ENCODE data around the gene GSTA2.
"Not testable (repeated sequence)": the region's sequence is repeated elsewhere in the genome, so short reads cannot be mapped to it uniquely, and the experiment has no call there.

The GSTA2 gene

DNA sequence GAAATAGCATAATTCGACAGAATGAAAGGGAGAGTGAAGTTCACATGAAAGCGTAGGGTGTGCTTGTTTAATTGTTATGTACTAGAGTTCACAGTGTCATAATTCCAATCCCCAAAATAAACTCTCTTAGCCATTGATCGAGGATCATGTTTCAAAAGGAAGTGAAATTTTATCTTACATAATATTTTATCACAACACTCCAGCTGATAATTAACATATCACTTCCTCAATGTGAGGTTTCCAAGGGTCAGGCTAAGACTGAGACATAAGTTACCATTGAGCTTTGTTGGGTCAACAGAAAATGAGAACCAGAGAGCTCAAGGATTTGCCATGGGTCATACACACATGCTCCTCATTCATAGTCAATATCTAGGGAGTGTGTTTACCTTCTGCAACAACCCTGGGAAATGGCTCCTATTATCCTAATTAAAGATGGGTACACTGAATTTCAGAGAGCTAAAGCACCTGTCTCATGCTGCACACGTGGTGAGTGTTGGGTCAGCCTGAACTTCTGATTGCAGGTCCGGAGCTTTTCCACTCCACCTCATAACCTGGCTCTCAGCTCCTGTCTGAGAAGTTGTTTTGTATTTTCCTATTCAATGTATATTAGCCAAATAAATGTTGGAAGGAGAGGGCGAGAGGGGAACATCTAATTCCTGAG, 3.0 kb downstream of the GSTA2 start:
- no peak for DNase-seq (ENCODE audit: low read depth)

DNA sequence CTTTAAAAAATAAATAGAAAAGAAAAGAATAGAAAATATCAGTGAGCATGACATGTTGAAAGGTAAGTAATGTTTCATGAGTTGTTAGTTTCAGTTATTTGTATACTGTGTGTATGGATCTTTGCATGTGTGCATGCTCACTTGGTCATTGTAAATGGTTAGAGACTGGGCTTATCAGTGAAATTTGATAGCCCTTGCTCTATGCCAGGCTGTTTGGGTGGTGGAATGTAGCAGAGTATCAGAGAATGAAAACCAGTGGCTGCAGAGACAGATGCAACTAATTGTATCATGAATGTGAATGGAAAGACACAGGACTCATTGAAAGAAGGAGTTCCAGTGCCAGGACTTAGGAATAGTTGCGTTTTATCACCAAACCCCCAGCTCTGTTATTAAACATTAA, 4.2 kb downstream of the GSTA2 start:
- no peak for DNase-seq (ENCODE audit: low read depth)

- DNase-seq (ENCODE audit: low read depth) = peak; percentile 45
Observed at GRCh38 chr6:52757651-52758338, 5.5 kb downstream of the GSTA2 start.

DNA sequence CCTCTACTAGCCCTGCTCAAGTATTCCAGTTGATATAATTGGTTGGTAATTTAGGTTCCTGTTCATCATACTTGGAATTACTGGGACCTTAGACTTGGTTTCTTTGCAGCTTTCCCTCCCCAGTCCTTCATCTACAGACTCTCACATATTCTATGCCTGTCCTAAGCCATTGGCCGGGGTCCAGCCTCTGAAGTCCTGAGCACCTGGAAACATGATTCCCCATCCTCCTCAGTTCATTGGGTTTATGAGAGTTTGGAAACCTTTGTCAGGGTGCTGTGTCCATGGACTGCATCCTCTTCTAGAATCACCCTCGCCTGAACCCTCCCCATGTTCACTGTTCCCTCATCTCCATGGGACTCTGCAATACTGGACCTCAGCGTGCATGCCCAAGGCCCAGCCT, 8.8 kb downstream of the GSTA2 start:
- DNase-seq (ENCODE audit: low read depth) = no peak

GRCh38 chr6:52753137-52753536, 10.1 kb downstream of the GSTA2 start:
- DNase-seq (ENCODE audit: low read depth) = not testable (repeated sequence)

GRCh38 chr6:52752310-52752709, 11.0 kb downstream of the GSTA2 start:
- DNase-seq (ENCODE audit: low read depth) = no peak

- DNase-seq (ENCODE audit: low read depth) = no peak
Observed at GRCh38 chr6:52749556-52750152, 13.6 kb downstream of the GSTA2 start.

GRCh38 chr6:52747301-52747700, 16.0 kb downstream of the GSTA2 start:
- DNase-seq (ENCODE audit: low read depth) = not testable (repeated sequence)

- DNase-seq (ENCODE audit: low read depth) = no peak
Observed at GRCh38 chr6:52746213-52746612, 17.1 kb downstream of the GSTA2 start.

GRCh38 chr6:52745764-52746201, 17.5 kb downstream of the GSTA2 start:
- no peak for DNase-seq (ENCODE audit: low read depth)

DNA sequence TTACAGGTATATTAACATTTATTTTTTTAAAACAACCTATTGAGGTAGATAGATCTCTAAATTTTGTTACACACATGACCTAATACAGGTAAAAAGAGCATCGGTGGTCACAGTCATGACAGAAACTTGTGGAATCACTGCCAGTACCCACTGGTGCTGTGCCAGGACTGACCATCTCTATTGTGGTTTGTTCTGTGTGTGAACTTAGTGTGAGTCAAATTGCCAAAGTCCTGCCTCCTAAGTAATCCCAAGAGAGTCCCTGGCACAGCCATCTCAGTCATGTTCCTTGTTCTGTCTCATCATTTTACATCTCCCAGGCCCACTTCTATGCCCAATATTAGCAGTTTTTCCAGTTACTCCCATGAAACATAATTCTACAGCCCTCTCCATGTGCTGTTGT, 21.4 kb downstream of the GSTA2 start:
- no peak for DNase-seq (ENCODE audit: low read depth)

GRCh38 chr6:52739627-52740026, 23.6 kb downstream of the GSTA2 start:
- DNase-seq (ENCODE audit: low read depth) = no peak

- DNase-seq (ENCODE audit: low read depth) = no peak
Observed at GRCh38 chr6:52739134-52739533, 24.1 kb downstream of the GSTA2 start.

DNA sequence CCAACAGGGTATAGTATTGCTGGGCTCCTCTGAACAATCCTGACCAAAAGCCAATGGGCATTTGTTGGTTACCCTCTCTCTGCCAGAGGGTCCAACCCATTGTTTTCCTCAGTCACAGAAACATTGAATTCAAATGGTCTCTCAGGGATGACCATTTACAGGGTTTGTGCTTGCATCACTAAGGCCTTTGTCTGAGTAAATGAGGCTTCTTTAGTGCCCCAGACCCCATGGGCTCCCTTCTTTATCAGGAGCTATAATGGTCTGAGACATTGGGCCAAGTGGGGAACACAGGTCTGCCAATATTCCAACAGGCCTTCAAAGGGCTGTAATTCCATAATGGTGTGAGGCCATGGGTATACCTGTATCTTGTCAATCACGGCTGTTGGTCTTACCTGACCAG, 27.1 kb downstream of the GSTA2 start:
- no peak for DNase-seq (ENCODE audit: low read depth)

DNA sequence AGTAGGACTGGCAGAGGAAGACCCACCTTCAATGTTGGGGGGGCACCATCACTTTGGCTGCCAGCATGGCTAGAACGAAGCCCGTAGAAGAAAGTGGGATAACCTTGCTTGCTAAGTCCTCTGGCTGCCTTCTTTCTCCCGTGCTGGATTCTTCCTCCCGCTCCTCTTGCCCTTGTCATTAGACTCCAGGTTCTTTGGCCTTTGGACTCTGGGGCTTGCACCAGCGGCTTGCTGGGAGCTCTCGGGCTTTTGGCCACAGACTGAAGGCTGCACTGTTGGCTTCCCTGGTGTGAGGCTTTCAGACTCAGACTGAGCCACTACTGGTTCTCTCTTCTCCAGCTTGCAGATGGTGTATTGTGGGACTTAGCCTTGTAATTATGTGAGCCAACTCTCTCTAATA, 28.2 kb downstream of the GSTA2 start:
- DNase-seq (ENCODE audit: low read depth) = no peak

- no peak for DNase-seq (ENCODE audit: low read depth)
Observed at GRCh38 chr6:52734072-52734471, 29.2 kb downstream of the GSTA2 start.

DNA sequence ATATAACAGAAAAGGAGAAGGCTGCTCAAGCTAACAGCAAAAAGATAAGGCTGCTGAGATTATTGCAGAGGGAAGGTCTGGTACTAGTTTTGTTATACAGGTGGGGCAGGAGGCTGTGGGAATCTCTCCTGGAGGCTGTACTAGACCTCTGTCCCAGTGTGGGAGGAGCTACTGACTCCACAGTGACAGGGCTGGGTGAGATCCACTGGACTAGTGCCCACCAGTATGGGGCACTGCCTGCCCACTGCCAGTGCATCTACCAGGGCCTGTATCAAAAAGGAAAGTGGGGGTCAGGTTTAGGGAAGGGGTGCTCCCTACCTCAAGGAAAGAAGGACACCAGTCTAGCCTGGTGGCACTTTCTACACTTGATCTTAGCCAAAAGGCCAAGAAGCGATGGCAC, 30.1 kb downstream of the GSTA2 start:
- DNase-seq (ENCODE audit: low read depth) = no peak

DNA sequence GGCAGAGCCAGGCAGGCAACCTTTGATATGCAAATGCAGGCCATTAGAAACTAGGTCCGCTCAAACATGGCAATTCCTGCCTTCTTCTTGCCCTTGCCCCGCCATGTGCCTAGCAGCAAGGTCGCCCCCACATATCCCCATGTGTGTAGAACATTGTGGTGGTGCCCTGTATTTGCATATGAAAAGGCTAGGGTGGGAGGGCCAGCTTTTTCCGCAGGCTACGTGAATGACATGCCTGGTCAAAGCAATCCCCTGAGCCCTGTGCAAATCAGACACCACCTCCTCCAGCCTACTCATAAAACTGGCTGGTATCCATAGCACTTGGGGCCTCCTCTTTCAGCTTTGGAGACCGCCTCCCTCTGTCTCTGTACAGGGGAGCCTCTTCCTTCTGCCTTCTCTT, 31.6 kb downstream of the GSTA2 start:
- DNase-seq (ENCODE audit: low read depth) = no peak

- no peak for DNase-seq (ENCODE audit: low read depth)
Observed at GRCh38 chr6:52729576-52729975, 33.7 kb downstream of the GSTA2 start.

- no peak for DNase-seq (ENCODE audit: low read depth)
Observed at GRCh38 chr6:52728394-52728793, 34.9 kb downstream of the GSTA2 start.

GRCh38 chr6:52727908-52728307, 35.4 kb downstream of the GSTA2 start:
- no peak for DNase-seq (ENCODE audit: low read depth)

- DNase-seq (ENCODE audit: low read depth) = no peak
Observed at GRCh38 chr6:52726741-52727535, 36.3 kb downstream of the GSTA2 start.

- no peak for DNase-seq (ENCODE audit: low read depth)
Observed at GRCh38 chr6:52726193-52726542, 37.1 kb downstream of the GSTA2 start.
